Activated naive CD4-positive, alpha-beta T cell (primary cell): ENCODE data around the gene C10orf67.
"Not testable (repeated sequence)": the region's sequence is repeated elsewhere in the genome, so short reads cannot be mapped to it uniquely, and the experiment has no call there.

Source experiments
- DNase-seq, 4 experiments: peaks; one replicate each; lab custom pipeline; 2025; lab: John Stamatoyannopoulos, UW

C10orf67 gene

DNA sequence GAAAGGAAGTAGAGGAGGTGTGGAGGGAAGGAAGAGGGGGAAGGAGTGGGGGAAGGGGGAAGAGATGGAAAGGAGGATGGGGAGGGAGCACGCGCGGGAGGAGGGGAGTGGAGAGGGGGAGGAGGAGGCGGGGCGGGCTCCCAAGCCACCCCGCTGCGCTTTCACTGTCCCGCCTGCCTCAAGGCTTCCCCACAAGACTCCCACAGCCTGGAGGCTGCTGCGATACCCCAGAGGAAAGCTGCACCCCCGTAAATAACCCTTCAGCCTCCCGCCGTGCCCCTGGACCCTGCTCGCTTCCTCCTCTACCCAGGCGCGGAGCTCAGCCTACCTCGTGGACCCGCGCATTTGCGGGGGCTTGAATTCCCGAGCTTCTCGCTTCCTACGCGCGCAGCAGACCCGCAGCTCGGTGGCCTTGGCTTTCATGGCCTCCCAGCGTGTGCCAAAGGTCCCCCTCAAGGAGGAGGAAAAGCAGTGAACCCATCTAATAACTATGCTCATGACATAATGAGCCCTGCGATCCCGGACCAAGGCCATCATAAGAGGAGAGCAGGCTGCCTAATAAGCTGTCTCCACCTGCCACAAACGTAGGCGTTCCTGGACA, at the start of gene C10orf67:
TSS of gene C10orf67 (minus strand) at position 557 of the 601 bp plus-strand sequence. CDS start at position 534, 23 bp downstream.
- DNase-seq, result no peak

DNA sequence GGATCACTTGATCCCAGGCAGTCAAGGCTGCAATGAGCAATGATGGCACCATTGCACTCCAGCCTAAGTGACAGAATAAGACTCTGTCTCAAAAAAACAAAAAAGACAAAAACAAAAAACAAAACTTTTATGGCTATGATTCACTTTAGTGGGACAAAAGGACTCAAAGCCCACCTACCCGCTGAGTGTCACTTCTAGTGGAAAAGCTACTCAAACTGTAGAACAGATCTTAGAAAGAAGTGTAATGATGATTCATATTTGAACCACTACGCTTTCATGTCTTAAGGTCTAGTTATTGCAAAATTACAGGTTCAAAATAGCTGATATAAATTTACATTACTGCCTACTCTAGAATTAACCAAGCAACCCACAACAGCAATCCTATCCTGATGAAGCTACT, 47.2 kb upstream of the C10orf67 start:
- no peak for DNase-seq

DNA sequence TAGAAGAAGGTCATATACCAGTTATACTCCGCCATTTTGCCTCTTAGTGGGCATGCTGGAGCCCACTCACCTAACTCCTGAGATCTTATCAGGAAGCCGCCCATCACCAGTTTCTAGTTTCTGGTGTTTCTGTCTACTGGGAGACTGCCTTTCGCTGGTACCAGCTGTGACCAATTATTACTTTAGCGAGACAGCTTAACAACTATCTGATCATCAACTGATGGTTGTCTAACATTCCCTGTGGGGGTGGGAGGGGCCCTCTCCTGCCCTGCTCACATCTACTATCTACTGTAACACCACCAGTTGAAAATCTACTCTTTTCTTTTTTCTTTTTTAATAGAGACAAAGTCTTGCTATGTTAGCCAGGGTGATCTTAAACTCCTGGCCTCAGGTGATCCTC, 46.2 kb upstream of the C10orf67 start:
- DNase-seq, result no peak

- DNase-seq, result not testable (repeated sequence)
These were observed 45.8 kb upstream of the C10orf67 start for GRCh38 chr10:23390408-23390807.

DNA sequence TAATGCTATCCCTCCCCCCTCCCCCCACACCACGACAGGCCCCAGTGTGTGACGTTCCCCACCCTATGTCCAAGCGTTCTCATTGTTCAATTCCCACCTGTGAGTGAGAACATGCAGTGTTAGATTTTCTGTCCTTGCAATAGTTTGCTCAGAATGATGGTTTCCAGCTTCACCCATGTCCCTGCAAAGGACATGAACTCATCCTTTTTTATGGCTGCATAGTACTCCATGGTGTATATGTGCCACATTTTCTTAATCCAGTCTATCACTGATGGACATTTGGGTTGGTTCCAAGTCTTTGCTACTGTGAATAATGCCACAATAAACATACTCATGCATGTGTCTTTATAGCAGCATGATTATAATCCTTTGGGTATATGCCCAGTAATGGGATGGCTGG, 42.9 kb upstream of the C10orf67 start:
- not testable (repeated sequence) for DNase-seq

DNA sequence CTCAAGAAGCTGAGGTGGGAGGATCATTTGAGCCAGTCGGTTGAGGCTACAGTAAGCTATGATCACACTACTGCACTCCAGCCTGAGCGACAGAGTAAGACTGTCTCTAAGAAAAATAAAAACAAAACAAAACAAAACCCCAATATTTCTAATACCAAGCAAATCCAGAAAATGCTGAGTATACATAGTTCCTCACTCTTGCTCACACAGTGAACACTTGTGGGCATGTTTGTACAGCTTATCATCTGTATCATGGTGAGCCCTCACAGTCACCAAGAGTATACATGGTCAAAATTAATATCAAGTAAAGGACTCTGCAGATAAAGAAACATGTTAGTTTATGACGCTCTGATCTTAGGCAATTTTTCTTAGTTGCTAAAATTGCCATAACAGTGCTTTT, 41.5 kb upstream of the C10orf67 start:
- DNase-seq, result no peak

GRCh38 chr10:23384364-23384763, 39.8 kb upstream of the C10orf67 start:
- no peak for DNase-seq

DNA sequence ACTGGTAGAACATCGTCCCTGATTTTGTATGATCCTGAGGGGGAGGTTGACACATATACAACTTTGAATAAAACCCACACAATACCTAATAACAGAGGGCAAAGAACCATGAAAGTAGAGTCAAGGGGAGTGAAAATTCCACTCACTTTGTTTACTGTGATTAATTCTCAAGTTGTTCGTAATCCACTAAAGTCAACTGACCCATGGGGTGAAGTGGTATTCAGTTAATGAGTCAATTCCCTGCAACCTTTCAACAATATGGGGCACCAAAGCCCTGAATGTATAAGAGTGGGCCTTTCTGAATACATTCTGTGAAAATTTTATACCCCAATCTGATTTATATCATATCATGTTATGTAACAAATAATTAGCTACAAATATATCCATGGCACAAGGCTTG, 39.0 kb upstream of the C10orf67 start:
- DNase-seq, result no peak

- DNase-seq, result no peak
These were observed 36.9 kb upstream of the C10orf67 start for GRCh38 chr10:23381298-23382040.

GRCh38 chr10:23379686-23380085, 35.1 kb upstream of the C10orf67 start:
- DNase-seq, result no peak

- no peak for DNase-seq
These were observed 31.6 kb upstream of the C10orf67 start for GRCh38 chr10:23376229-23376655.

DNA sequence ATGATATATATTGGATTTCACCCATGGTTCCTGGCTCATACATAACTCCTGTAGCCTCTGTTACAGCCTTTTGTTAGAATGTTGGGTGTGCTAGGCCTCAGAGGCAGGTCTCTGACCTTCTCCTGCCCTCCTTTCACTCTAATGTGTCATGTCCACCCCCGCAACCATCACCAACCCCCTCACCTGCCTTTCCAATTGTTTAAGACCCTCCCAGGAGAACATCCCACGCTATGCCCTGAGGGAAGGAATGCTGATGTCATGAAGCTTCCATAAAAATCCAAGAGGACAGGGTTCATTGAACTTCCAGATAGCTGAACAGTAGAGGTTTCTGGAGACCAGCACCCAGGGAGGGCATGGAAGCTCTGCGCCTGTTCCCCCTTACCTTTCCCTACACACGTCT, 30.8 kb upstream of the C10orf67 start:
- no peak for DNase-seq

DNA sequence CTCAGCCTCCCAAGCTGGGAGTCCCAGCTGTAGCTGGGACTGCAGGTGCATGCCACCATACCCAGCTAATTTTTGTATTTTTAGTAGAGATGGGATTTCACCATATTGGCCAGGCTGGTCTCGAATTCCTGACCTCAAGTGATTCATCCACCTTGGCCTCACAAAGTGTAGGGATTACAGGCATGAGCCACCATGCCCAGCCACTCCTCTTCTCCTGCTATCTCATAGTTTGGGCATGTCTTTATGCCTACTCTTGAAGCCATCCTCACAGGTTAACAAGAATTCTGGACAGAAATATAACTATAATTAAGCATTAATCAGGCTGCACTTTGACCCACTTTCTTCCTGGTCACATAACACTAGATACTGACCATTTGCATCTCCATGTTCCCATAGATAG, 28.6 kb upstream of the C10orf67 start:
- no peak for DNase-seq

- DNase-seq, result no peak
These were observed 26.5 kb upstream of the C10orf67 start for GRCh38 chr10:23371073-23371472.

DNA sequence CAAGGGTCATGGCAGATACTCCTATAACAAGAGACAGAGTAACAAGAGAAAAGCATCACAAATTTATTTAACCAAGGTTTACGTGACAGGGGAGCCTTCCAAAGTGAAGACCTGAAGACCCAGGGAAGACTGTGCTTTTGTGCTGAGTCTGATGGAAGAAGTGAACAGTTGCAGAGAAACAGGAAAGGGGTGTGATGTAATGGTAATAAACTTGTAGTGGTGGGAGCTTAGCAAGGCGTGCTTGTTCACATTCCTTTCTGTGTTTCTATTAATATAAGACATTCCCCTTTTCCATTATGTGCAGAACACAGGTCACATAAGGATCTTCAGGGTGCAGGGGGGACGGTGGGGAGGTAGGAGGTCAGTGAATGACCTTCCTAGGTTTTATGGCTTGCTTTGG, 25.5 kb upstream of the C10orf67 start:
- DNase-seq, result no peak

DNA sequence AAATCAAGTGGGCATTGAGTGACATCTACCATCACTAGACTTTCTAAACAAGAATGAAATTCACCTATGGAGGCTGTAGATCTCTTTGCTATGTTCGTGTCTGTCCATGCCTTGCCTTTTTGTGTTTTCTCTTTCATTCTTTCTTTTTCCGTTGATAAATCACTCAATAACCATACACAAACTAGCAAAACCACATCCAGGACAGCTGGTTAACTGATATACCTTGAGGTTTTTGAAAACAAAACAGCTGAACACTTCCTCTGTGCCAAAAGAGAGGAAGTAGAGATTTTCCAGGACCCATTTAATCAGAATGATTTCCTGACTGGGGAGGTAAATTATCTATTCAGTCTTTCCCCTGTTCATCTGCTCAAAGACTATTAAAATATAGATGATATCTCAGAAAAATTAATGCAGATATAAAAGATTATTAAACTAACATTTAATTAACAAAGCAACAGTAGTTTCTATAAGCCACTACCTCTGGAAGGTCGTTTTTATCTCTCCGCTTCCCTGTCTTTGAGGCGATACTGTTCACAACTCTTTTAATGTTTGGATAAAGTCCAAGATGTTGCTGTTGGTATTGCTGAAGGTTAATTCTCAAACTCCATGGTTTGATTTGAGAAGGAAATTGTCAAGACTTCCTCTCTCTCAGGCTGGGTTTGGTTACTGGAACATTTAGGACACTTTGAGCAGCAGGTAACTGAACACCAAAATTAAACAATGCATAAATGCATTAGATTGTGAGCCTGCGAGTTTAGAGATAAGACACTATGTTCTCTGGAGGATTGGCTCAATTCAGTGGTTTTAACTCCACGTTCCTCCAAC, 24.4 kb upstream of the C10orf67 start:
- DNase-seq, result no peak

GRCh38 chr10:23367896-23368595, 23.4 kb upstream of the C10orf67 start:
- DNase-seq, result no peak

DNA sequence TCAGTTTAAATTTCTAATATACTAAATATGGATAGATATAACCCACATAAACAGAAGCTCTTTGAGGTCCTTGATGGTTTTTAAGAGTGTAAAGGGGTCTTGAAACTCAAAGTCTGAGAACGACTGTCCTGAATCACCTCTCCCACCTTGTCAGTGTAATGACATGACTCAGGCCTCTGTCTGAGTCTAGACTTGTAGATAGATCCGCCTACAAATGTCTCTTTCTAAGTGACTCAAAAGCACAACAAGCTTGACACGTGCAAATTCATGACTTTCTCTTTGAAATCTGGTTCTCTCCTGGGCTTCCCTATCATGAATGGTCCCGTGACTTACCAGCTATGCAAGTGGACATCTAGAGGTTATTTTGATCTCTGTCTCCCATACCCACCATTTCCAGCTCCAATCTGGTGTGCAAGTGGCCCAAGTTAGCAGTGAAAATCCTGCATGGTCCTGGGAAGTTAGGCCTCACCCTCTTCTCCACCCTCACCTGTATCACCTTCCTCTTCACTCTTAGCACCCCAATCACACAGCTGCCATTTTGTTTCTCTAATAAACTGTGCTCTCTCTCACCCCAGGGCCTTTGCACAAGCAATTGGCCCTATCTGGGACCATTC, 20.9 kb upstream of the C10orf67 start:
- DNase-seq, result not testable (repeated sequence)

- DNase-seq, result no peak
These were observed 19.8 kb upstream of the C10orf67 start for GRCh38 chr10:23364378-23364777.

DNA sequence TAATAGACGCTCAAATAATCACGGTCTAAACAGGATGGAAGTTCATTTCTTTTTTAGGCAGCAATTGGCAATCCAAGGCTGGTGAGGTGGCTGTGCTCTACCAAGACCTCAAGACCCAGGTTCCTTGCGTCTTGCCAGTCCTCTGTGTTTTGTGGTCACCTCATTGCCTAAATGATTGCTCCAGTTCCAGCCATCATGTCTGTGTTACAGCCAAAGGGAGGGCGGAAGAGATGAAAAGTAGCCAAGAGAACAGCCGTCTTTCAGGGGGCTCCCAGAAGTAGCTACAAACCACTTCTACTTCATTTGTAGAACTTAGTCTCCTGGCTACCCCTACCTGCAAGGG, 19.2 kb upstream of the C10orf67 start:
- DNase-seq, result no peak

- peak in 1 of 4 experiments; percentile 15 for DNase-seq
These were observed 18.5 kb upstream of the C10orf67 start for GRCh38 chr10:23362879-23363792.
